Measurements from ENCODE around the gene SLIRP.
"Not testable (repeated sequence)": the region's sequence is repeated elsewhere in the genome, so short reads cannot be mapped to it uniquely, and the experiment has no call there.

Gene SLIRP

DNA sequence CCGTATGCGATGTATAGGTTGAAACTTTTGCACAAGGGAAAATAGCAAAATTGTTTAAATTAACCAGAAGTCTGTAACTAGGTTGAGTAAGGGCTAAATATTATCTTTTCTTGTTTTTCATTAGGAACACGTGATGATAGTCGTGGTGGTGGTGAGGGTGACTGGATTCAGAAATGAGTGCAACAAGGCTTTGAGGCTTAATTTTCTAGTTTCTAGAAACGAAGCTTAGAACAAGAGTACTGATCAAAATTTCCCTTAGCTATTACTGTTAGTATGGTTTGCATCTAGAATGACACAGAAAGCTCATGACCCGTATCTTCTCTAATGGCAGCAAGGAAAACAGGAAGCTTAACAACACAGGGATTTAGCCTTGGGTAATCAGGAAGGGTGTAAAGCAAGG, 7.0 kb downstream of the SLIRP start:
- no peaks in the 10 kb centered on the region for H3K9me3 Mint-ChIP-seq (ENCODE audit: low read depth)
- peak overlapping the region; percentile 84 for H3K27ac Mint-ChIP-seq
- H3K27me3 Mint-ChIP-seq = no peaks in the 10 kb centered on the region
- no peak overlapping the region for H3K4me3 Mint-ChIP-seq
- H3K4me1 Mint-ChIP-seq (ENCODE audit: low read depth) = peaks cover 28% of the 10 kb centered on the region
- H3K36me3 Mint-ChIP-seq = peaks cover 8% of the 10 kb centered on the region

DNA sequence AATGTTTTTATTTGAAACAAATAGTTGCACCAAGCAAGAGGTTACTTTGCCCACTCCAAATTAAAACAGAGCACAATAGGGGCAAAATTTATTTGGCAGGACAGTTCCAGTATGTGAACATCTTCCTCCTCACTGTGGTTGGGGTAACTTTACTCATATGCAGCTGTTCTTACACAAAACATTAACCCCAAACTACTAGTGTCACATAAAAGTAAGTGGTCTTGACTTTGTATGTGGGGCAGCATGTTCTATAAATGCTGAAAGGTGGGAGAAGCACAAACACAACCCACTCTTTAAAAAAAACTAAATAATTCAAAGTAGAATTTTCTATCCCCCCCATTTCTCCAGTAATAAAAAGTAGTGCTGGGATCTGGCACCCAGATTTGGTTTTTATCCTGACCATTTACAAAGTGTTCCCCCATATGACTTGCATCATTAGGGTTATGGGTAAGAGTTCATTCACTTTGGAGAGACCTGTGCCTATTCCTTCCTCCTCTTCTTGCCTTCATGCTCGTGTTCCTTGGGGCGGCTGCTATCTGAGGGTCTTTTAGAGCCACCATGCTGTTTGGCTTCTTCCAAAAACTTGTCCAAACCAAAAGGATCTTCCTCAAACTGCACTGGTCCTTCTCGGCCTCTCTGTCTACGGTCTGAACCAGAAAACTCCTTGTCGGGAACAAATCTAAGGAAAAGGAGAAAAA, 9.9 kb downstream of the SLIRP start:
- Mint-ChIP-seq H3K36me3 (peaks cover 16% of the 10 kb centered on the region), H3K4me1 (ENCODE audit: low read depth) (peaks cover 16% of the 10 kb centered on the region), H3K4me3 (no peak overlapping the region), H3K9me3 (ENCODE audit: low read depth) (no peaks in the 10 kb centered on the region), H3K27me3 (no peaks in the 10 kb centered on the region), H3K27ac (peak overlapping the region; percentile 36)

DNA sequence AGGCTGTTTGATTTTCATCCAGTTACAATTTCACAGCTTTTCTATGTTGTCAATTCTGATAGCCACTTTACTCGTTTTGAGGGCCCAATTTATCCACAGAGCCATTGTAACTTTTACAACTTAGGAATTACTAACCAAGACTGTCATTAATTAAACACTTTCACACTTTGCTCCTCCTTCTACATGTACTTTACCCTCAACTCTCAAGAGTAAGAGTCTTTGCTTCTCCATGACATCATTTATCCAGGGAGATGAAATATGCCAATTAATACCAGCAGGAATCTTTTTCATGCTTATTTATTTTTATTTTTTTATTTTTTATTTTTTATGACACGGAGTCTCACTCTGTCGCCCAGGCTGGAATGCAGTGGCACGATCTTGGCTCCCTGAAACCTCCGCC, 13.5 kb downstream of the SLIRP start:
- no peaks in the 10 kb centered on the region for H3K27me3 Mint-ChIP-seq
- H3K27ac Mint-ChIP-seq = no peak overlapping the region
- no peaks in the 10 kb centered on the region for H3K4me1 Mint-ChIP-seq (ENCODE audit: low read depth)
- no peak overlapping the region for H3K4me3 Mint-ChIP-seq
- peaks cover 13% of the 10 kb centered on the region for H3K36me3 Mint-ChIP-seq
- no peaks in the 10 kb centered on the region for H3K9me3 Mint-ChIP-seq (ENCODE audit: low read depth)

DNA sequence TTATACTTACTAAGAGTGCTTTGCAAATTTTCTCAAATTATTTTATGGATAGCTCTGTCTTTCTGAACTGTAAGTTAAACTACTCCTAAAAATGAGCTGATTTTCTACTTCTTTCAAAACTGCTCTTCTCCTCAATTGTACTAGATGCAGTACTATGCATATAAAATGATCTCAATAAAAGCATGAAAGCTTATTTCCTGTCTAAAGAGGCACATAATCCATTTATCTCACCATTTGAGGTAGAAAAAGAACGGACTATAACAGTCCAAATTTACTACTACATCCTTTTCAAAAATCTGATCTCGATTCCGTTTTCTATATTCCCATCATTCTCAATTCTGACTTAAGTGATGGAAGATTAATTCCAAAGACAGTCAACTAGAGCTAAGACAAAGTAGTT, 14.4 kb downstream of the SLIRP start:
- Mint-ChIP-seq H3K27ac (peak overlapping the region; percentile 47), H3K4me3 (no peak overlapping the region), H3K36me3 (peaks cover 13% of the 10 kb centered on the region), H3K9me3 (ENCODE audit: low read depth) (no peaks in the 10 kb centered on the region), H3K4me1 (ENCODE audit: low read depth) (no peaks in the 10 kb centered on the region), H3K27me3 (no peaks in the 10 kb centered on the region)

DNA sequence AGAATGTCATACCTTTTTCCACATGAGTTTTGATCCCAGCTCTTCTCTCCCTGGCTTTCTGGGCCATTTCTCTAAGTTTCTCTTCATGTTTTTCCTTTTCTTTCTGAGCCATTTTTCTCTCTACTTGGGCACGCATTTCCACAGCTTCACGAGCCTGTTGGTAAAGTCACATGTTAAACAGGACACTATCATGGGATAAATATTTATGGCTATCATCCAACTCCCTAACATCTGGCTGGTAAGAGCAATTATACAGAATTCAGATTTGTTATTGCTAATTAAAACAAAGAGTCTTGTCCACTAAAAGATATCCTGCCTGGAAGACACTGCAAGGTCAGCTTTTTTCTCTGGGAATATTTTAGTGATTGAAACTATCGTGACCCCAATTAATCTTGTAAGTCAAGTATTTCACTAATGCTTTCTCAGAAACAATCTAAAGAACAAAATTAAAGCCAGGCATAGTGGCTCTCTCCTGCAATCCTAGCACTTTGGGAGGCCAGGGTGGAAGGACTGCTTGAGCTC, 23.1 kb downstream of the SLIRP start:
- H3K4me1 Mint-ChIP-seq (ENCODE audit: low read depth) = peaks cover 2% of the 10 kb centered on the region
- H3K27ac Mint-ChIP-seq = peak overlapping the region; percentile 67
- no peaks in the 10 kb centered on the region for H3K27me3 Mint-ChIP-seq
- H3K9me3 Mint-ChIP-seq (ENCODE audit: low read depth) = no peaks in the 10 kb centered on the region
- no peak overlapping the region for H3K4me3 Mint-ChIP-seq
- H3K36me3 Mint-ChIP-seq = peaks cover 5% of the 10 kb centered on the region

DNA sequence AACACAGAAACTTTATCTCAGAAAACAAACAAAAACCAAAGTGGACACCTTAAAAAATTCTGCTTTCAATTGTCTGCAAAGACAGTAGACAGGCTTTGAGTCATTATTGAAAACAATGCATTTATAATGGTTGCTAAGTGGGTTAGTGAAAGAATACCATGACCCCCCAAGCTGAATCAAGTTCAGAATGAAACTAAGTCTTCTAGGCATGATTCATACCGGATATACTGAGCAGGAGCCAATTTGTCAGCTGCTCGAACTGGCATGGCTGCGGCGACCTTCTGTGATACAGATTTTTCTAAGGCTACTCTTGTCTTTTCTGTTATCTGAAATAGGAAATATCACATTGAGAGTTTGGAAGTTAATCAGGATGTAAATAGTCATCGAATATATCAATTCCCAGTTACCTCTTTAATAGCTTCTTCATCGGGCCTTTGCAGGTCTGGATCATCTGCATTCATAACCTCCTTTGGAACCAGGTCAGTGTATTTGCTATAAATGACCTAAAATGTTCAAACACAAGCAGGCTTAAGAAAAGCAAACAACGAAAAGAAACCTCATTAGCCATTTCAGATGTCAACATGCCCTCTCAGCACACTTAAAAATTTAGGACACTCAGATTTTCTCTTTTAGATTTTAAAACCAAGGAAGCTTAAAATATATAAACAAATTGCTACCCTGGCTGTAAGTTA, 30.8 kb downstream of the SLIRP start:
- Mint-ChIP-seq H3K9me3 (ENCODE audit: low read depth) (no peaks in the 10 kb centered on the region), H3K27me3 (no peaks in the 10 kb centered on the region), H3K36me3 (no peaks in the 10 kb centered on the region), H3K27ac (peak overlapping the region; percentile 37), H3K4me3 (no peak overlapping the region), H3K4me1 (ENCODE audit: low read depth) (peaks cover 20% of the 10 kb centered on the region)

DNA sequence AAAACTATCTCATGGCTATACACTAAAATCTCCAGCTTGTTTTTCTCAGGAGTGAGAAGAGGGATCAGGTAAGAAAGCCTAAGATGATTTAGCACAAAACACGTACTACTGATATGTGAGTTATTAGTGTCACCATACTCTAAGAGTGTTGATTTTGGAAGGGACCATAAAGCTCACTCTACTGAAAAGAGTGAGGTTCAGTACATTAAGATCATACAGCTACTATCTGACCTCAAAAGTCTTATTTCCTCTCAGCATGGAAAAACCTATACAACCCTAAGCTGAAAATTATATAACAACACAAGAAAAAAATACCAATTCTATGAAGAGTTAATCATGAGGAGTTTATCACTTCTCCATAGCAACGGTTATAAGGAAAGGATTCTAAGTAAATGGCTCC, 33.5 kb downstream of the SLIRP start:
- Mint-ChIP-seq H3K4me1 (ENCODE audit: low read depth) (peaks cover 31% of the 10 kb centered on the region), H3K9me3 (ENCODE audit: low read depth) (no peaks in the 10 kb centered on the region), H3K27ac (peak overlapping the region; percentile 77), H3K27me3 (no peaks in the 10 kb centered on the region), H3K4me3 (no peak overlapping the region), H3K36me3 (peaks cover 2% of the 10 kb centered on the region)

DNA sequence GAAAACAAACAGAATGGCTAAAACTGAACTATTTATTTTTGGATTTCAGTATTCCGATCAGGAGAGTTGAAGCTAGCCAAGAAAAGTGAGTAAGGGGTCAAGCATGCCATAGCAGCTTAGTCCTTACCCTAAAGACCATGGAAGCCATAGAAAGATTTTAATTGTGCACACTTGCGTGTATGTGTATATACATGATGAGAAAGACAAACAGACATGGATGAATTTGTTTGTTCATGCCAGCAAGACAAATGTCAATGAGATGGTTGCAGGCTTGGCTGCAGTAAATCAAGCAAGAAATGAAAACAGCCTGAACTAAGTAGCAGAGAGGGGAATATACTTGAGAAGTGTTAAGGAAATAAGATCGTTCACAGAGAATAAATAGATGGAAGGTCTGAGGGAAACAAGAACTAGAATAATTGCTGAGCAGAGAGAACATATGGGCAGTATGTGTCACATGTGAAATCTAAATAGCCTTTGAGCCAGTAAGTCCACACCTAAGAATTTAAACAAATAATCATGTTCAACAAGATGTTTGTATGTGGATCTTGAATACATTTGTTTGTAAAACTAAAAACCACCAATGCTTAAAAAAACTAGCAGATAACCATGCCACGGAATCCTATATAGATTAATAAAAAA, 38.3 kb downstream of the SLIRP start:
- no peaks in the 10 kb centered on the region for H3K27me3 Mint-ChIP-seq
- peaks cover 26% of the 10 kb centered on the region for H3K4me1 Mint-ChIP-seq (ENCODE audit: low read depth)
- no peak overlapping the region for H3K4me3 Mint-ChIP-seq
- H3K9me3 Mint-ChIP-seq (ENCODE audit: low read depth) = no peaks in the 10 kb centered on the region
- H3K27ac Mint-ChIP-seq = no peak overlapping the region
- peaks cover 11% of the 10 kb centered on the region for H3K36me3 Mint-ChIP-seq

DNA sequence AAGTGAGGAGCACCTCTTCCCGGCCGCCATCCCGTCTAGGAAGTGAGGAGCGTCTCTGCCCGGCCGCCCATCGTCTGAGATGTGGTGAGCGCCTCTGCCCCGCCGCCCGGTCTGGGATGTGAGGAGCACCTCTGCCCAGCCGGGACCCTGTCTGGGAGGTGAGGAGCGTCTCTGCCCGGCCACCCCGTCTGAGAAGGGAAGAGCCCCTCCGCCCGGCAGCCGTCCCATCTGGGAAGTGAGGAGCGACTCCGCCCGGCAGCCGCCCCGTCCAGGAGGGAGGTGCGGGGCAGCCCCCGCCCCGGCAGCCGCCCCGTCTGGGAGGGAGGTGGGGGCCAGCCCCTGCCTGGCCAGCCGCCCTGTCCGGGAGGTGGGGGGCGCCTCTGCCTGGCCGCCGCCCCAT, 39.5 kb downstream of the SLIRP start:
- not testable (repeated sequence) for H3K9me3 Mint-ChIP-seq (ENCODE audit: low read depth); H3K4me3 Mint-ChIP-seq; H3K27me3 Mint-ChIP-seq; H3K27ac Mint-ChIP-seq
- Mint-ChIP-seq H3K36me3 (peaks cover 11% of the 10 kb centered on the region), H3K4me1 (ENCODE audit: low read depth) (peaks cover 26% of the 10 kb centered on the region)

DNA sequence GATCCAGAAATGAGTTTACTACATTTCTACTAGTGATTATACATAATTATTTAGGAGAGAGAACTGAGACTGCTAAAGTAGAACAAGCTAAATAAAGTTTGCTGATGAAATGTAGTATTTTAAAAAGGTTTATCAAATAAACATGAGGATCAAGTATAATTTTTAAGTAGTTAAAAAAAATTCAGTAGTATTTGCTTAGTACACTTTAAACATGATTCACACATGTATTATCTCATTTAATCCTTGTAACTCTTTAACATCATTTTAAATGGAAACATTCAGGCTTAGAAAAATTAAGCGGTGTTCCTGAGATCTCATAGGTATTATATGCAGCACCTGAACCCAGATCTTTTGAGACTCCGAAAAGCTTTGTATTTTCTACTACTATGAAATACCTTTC, 44.4 kb downstream of the SLIRP start:
- H3K4me3 Mint-ChIP-seq = no peak overlapping the region
- peaks cover 14% of the 10 kb centered on the region for H3K36me3 Mint-ChIP-seq
- H3K9me3 Mint-ChIP-seq (ENCODE audit: low read depth) = no peaks in the 10 kb centered on the region
- H3K27ac Mint-ChIP-seq = no peak overlapping the region
- no peaks in the 10 kb centered on the region for H3K27me3 Mint-ChIP-seq
- H3K4me1 Mint-ChIP-seq (ENCODE audit: low read depth) = peaks cover 35% of the 10 kb centered on the region

DNA sequence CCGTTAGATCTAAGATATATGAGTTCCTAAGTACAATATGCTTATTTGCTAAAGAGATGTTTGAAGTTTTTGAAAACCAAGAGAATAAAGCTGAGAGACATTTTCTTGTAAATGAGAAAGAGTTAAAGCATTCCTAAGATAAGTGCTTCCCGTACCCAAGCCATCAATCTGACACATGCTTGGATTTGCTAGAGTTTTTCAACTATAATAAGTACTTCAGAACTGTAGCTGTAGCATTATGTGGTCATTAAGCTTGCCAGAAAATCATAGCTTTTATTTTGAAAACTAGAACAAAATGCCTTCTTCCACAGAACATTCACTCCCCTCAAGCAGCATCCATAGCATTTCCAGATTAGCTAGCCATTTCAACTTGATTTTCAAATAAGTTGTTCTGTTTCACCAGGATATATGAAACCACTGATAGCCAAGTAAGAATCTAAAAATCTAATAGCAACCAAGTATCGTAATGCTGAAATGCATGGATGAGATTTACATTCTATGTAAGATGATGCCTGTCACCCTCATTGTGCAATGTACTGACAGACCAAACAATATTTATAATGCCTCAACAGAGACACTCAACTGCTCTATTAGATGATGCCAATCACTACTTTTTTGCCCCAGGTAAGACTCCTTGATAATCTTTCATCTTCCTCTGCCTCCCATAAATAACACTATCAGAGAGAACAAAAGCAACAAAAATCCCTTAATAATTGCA, 45.1 kb downstream of the SLIRP start:
- Mint-ChIP-seq H3K27me3 (no peaks in the 10 kb centered on the region), H3K36me3 (peaks cover 14% of the 10 kb centered on the region), H3K4me1 (ENCODE audit: low read depth) (peaks cover 42% of the 10 kb centered on the region), H3K4me3 (peak overlapping the region; percentile 1), H3K9me3 (ENCODE audit: low read depth) (no peaks in the 10 kb centered on the region), H3K27ac (peak overlapping the region; percentile 2)

DNA sequence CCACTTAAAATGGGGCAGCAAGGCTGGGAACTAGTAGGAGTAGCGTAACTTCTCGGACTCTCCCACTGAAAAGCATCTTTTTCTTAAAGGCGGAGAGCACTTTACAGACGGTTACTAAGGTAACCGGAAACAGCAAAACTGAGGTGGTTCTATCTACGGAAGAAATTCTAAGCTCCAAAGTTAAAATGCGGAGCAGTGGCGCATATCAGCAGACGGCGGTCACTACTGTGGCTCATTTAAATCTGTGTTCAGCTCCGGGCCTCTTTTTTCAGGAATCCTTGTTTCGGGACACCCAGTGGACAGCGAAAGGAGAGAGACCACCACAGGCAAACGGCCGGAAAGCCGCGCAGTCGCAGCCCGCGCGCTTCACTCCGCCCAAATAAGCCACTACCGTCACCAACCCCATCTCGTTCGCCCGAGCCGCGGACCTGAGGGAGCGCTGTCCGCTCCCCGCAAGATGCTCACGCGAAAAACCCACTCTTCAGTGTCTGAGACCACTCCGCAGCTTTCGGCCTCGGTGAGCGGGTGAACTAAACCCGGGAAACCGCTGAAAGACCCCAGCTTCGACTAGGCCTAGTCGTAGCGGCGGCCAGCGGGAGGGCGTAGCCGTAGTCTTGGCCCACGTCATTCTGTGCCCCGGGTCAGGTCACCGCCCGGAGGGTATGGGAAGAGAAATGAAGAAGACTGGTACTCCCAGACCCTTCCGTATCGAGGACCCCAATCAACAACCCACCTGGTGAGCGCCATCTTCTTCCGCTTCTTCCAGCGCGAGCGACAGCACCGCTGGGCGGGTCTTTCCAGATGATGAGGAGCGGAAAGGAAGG, 52.7 kb downstream of the SLIRP start, which contains the start of gene SNW1:
SNW1 (minus strand) TSS at position 776 of the 824 bp plus-strand sequence; CDS start at position 747, 29 bp downstream.
- Mint-ChIP-seq H3K4me3 (peak within 1 kb of the TSS; percentile 96), H3K27ac (peak within 1 kb of the TSS; percentile 98), H3K36me3 (peaks cover 10% of the 10 kb centered on the region), H3K4me1 (ENCODE audit: low read depth) (peaks cover 37% of the 10 kb centered on the region), H3K27me3 (no peaks in the 10 kb centered on the region), H3K9me3 (ENCODE audit: low read depth) (no peaks in the 10 kb centered on the region)

DNA sequence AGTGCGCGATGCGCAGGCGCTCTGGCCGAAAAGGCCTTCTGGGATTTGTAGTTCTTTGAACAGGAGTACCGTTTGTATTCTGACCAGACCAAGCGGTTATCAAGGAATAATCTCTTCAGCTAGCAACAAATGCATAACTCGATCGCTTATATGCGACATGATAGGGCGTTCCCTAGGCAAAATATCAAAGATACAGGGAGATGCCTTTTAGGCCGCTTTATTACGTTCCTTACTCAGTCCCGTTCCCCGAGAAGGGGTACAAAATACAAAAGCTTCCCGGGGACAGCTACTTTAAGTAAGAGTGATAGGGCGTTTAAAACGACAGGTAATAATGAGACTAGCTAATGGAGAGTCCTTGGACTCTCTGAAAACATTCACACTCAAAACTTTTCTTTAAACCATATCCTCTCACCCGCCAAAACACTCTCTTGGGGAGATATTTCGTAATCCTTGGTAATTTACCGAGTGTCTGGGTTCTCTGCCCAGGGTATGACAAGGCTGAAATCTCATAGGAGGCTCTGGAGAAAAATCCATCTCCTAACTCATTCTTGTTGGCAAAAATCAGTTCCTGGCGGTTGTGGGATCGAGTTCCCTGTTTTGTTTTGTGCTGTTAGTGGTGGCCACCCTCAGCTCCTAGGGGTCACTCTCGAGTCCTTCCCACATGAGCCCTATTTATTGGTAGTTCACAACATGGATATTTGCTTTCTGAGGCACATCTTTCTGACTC, 53.5 kb downstream of the SLIRP start:
- peaks cover 34% of the 10 kb centered on the region for H3K4me1 Mint-ChIP-seq (ENCODE audit: low read depth)
- no peaks in the 10 kb centered on the region for H3K27me3 Mint-ChIP-seq
- no peaks in the 10 kb centered on the region for H3K9me3 Mint-ChIP-seq (ENCODE audit: low read depth)
- H3K4me3 Mint-ChIP-seq = peak overlapping the region; percentile 96
- H3K27ac Mint-ChIP-seq = peak overlapping the region; percentile 98
- H3K36me3 Mint-ChIP-seq = peaks cover 10% of the 10 kb centered on the region
